ENCODE data around the gene TTLL7.
A peak's percentile ranks its signal among the peaks of the same experiment; 100 is the strongest.

TTLL7 gene

DNA sequence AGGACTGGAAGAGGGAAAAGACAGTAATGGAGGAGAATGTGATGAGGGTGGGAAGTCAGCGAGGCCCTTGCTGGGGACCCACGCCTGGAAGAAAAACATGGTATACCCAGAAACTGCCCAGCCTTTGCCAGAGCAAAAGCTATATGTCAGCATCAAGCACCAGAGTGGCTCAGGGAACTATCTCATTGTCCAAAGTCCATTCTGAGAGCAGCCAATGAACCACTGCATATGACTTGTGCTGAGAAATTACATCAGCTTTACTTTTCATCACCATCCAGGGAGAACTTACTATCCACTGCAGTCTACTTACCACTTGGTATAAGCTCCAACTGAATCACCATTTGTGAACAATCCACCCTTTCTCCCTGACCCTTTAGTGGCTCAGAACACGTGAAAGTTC is 148.1 kb downstream of the TTLL7 start:
- no peak overlapping the region for H2AFZ ChIP-seq (ENCODE audit: low read length)
- H3K4me3 ChIP-seq (ENCODE audit: low read depth, low read length, poor library complexity, severe bottlenecking), result no peak overlapping the region
- peaks cover 3% of the 10 kb centered on the region for H3K4me1 ChIP-seq (ENCODE audit: insufficient read depth, low read length, severe bottlenecking)
- no peaks in the 10 kb centered on the region for H3K27me3 ChIP-seq (ENCODE audit: insufficient read depth, low read length)
- H3K9me2 ChIP-seq (ENCODE audit: low read depth, low read length), result no peaks in the 10 kb centered on the region
- no peak overlapping the region for H3K9ac ChIP-seq (ENCODE audit: low read length)
- H4K20me1 ChIP-seq (ENCODE audit: insufficient read depth, low read length), result no peaks in the 10 kb centered on the region
- no peaks in the 10 kb centered on the region for H3K36me3 ChIP-seq (ENCODE audit: insufficient read depth, low read length)
- no peak overlapping the region for H3K4me2 ChIP-seq (ENCODE audit: low read length)
- H3K9me3 ChIP-seq (ENCODE audit: low read length), result no peaks in the 10 kb centered on the region
- no peaks in the 10 kb centered on the region for H3F3A ChIP-seq (ENCODE audit: insufficient read depth, low read length)
- H3K79me2 ChIP-seq (ENCODE audit: insufficient read depth, low read length), result no peaks in the 10 kb centered on the region
- TF ChIP-seq, protein P1, sequence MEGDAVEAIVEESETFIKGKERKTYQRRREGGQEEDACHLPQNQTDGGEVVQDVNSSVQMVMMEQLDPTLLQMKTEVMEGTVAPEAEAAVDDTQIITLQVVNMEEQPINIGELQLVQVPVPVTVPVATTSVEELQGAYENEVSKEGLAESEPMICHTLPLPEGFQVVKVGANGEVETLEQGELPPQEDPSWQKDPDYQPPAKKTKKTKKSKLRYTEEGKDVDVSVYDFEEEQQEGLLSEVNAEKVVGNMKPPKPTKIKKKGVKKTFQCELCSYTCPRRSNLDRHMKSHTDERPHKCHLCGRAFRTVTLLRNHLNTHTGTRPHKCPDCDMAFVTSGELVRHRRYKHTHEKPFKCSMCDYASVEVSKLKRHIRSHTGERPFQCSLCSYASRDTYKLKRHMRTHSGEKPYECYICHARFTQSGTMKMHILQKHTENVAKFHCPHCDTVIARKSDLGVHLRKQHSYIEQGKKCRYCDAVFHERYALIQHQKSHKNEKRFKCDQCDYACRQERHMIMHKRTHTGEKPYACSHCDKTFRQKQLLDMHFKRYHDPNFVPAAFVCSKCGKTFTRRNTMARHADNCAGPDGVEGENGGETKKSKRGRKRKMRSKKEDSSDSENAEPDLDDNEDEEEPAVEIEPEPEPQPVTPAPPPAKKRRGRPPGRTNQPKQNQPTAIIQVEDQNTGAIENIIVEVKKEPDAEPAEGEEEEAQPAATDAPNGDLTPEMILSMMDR (IDR thresholded peaks at IDR 0.05; ENCODE audit: low read length), result no peak
- TF ChIP-seq EZH2 (IDR thresholded peaks at IDR 0.05; ENCODE audit: borderline replicate concordance, low read length), result no peak
- H3K27ac ChIP-seq (ENCODE audit: low read depth, low read length, poor library complexity, severe bottlenecking), result no peak overlapping the region

DNA sequence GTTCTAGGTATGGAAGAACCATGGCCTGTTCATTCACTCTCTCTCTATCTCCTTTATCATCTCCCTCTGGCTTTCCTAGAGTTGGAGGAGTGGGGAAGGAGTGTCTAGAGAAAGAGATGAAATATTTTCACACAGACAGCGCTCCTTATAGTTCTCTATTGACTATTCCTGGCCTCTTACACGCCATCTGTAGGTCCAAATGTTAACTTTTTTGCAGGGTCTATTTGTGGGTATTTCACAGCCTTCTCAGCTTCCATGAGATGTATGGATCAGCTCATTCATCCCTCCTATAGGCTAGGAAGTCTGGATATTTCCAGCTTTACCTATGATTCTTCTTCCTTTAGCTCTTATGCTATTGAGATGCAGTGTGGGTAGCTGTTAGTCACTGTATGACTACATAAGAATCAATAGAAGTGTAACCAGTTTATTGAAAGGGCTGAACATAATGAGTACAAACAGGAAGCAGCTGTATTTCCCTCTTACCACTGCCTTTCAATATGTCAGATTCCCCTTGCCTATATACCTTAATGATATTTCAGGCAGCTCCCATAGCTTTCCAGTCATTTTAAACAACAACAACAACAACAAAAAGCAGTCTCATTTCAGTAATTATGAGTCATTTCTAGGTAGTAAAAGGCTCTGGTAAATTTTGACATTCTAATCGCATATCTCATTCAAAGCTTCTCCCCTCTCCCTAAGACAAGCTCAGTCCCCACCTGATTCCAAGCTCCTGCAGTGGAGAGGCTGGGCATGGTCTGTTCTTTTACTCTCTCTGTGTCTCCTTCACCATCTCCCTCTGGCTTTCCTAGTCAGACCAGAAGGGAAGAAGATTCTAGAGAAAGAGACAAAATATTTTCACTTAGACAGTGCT is 149.5 kb downstream of the TTLL7 start:
- no peaks in the 10 kb centered on the region for H3F3A ChIP-seq (ENCODE audit: insufficient read depth, low read length)
- H3K9me3 ChIP-seq (ENCODE audit: low read length), result no peaks in the 10 kb centered on the region
- no peak overlapping the region for H3K4me3 ChIP-seq (ENCODE audit: low read depth, low read length, poor library complexity, severe bottlenecking)
- no peaks in the 10 kb centered on the region for H3K9me2 ChIP-seq (ENCODE audit: low read depth, low read length)
- H3K27ac ChIP-seq (ENCODE audit: low read depth, low read length, poor library complexity, severe bottlenecking), result no peak overlapping the region
- no peaks in the 10 kb centered on the region for H4K20me1 ChIP-seq (ENCODE audit: insufficient read depth, low read length)
- H3K36me3 ChIP-seq (ENCODE audit: insufficient read depth, low read length), result no peaks in the 10 kb centered on the region
- H3K4me1 ChIP-seq (ENCODE audit: insufficient read depth, low read length, severe bottlenecking), result peaks cover 3% of the 10 kb centered on the region
- H3K4me2 ChIP-seq (ENCODE audit: low read length), result no peak overlapping the region
- H3K79me2 ChIP-seq (ENCODE audit: insufficient read depth, low read length), result no peaks in the 10 kb centered on the region
- H3K27me3 ChIP-seq (ENCODE audit: insufficient read depth, low read length), result no peaks in the 10 kb centered on the region
- H3K9ac ChIP-seq (ENCODE audit: low read length), result no peak overlapping the region
- no peak overlapping the region for H2AFZ ChIP-seq (ENCODE audit: low read length)
- TF ChIP-seq EZH2 (IDR thresholded peaks at IDR 0.05; ENCODE audit: borderline replicate concordance, low read length), result no peak
- TF ChIP-seq, protein P1 (IDR thresholded peaks at IDR 0.05; ENCODE audit: low read length), result peak; percentile 18; the same call in 1 of the 2 replicates

DNA sequence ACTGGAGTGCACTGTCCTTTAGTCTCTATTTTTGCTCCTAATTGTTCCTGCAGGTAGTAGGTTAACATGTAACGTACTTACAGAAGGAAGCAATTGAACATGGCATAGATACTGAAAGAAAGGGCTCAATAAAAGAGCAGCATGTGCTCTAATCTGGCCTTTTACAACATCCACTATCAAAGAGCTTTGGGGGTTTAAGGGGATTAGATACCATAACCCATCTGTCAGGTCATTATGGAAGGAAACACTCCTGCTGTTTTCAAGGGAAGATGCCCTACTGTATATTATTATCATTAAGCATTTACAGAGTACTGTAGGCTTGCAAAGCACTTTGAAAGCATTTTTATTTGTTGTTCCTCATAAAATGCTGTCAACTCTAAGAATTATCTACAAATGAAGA is 152.8 kb downstream of the TTLL7 start:
- Histone ChIP-seq H2AFZ (ENCODE audit: low read length) (no peak overlapping the region), H3K36me3 (ENCODE audit: insufficient read depth, low read length) (no peaks in the 10 kb centered on the region), H3K4me2 (ENCODE audit: low read length) (no peak overlapping the region), H3F3A (ENCODE audit: insufficient read depth, low read length) (no peaks in the 10 kb centered on the region), H4K20me1 (ENCODE audit: insufficient read depth, low read length) (no peaks in the 10 kb centered on the region), H3K27me3 (ENCODE audit: insufficient read depth, low read length) (no peaks in the 10 kb centered on the region), H3K9ac (ENCODE audit: low read length) (no peak overlapping the region), H3K9me2 (ENCODE audit: low read depth, low read length) (no peaks in the 10 kb centered on the region), H3K9me3 (ENCODE audit: low read length) (no peaks in the 10 kb centered on the region), H3K79me2 (ENCODE audit: insufficient read depth, low read length) (no peaks in the 10 kb centered on the region), H3K4me3 (ENCODE audit: low read depth, low read length, poor library complexity, severe bottlenecking) (no peak overlapping the region), H3K4me1 (ENCODE audit: insufficient read depth, low read length, severe bottlenecking) (peaks cover 3% of the 10 kb centered on the region), H3K27ac (ENCODE audit: low read depth, low read length, poor library complexity, severe bottlenecking) (no peak overlapping the region)
- TF ChIP-seq EZH2 (IDR thresholded peaks at IDR 0.05; ENCODE audit: borderline replicate concordance, low read length), result no peak
- TF ChIP-seq, protein P1 (IDR thresholded peaks at IDR 0.05; ENCODE audit: low read length), result no peak
